NCI-H146 treated with DMSO at 0.1 percent for 48 hours (cell line): ENCODE data around the gene ITPR3.

Experiments used
- DNase-seq: peaks from one replicate; lab custom pipeline; 2025; ENCODE audit not compliant: unreplicated experiment; lab: John Stamatoyannopoulos, UW

The ITPR3 gene

DNA sequence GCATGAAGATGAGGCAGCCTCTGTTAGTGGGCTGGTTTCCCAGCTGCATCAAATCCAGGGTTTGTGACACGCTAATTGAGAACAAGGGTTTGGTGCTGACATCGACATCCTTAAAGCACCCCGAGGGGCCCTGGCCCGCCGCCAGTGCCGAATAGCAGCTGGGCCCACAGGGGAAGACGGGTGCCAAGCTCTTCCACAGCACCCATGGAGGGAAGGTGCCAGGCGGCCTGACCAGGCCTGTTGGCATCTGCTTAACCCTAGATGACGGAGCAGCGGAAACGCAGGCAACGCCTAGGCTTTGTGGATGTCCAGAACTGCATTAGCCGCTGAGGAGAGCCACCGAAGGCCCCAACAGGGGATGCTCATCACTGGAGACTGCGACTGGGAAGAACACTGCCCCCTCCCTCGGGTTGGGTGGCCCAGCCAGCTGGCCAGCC, 74.3 kb downstream of the ITPR3 start:
- no peak for DNase-seq

DNA sequence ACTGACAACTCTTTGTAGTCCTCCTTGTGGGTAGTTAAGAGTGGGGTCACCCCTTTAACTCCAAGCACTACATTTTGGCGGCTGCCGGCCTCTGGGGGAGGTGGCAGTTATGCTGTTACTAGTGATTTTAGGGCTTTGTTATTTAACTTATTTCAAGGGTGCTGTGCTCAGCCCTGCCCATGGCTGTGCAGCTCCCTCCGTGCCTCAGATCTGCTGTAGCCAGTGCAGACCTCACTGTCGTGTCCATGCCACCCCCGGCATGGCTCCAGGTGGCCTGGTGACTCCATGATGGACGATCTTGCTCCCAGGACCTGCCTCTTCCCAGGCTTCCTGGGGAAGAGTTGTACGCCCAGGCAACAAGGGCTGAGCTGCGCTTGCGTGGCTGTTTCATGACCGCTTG, 75.0 kb downstream of the ITPR3 start:
- DNase-seq: no peak

DNA sequence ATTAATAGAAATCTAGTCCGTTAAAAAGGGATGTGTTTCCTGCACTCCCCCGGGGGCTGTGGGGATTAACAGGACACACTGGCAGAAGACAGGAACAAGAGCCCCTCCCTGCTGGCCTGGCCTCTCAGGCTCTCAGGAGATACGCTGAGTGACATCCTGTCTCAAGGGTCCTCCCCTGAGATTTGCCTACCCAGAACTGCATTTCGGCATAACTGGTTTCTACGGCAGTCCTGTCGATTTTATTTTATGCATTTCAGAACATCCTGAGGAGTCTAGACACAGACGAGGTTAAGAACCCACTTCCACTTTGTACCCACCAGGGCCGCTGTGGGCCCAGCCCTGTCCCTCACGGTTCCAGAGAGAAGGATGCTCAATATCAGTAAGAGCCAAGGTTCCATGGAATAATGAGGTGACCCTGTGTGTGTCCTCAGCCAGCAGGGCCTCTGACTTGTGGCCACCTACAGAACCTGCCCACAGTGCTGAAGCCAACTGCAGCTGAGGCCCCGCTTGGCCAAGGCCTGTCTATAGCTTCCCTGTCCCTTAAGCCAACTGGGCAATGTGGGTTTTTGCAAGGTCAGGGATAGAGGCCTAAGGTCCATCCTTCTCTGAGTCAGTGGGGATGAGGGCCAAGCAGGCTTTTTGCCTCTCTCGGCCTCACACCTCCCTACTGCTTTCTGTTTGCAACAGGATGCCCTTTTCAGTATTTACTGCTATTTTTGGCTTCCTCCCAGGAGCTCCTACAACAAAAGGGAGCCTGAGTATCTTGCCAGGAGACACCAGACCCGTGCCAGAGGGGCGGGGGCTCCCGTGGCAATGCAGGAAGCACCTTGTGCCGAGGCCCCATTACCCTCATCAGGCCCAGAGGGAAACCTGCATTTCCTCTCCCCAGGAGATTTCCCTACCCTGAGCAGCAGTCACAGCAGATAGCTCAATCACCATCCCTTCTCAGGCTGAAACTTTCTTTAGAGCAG, 75.7 kb downstream of the ITPR3 start:
- no peak for DNase-seq

DNA sequence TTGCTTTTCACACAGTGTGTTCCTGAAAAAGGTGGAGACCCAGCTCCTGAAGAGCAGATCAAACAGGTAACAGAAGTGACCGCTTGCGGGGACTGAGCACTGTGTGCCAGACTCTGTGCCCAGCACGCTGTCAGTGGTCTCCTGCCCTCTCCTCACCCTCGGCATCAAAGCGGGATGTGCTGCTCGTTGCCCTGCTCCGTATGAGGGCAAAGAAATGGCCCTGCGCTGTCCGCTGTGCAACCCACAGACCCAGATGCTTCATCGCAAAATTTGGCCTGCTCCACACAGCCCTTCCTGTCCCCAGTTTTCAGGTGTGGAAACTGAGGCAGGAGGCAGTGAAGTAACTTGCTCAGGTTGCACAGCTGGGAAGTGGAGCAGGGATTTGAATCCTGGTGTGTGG, 76.7 kb downstream of the ITPR3 start:
- DNase-seq: no peak

DNA sequence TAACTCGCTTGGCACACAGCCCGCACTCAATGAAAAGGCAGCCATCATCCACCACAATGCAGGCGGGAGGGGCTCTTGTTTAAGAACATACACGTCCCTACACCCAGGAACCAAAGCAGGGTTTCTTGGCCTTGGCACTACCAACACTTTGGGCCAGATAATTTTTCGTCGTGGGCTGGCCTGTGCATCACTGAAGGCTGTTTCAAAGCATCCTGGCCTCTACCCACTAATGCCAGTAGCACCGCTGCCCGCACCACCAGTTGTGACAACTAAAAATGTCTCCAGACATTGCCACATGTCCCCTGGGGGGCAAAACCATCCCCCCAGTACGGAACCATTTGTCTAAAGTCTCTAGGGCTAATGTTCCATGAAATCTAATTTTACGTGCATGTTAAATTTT, 77.4 kb downstream of the ITPR3 start:
- DNase-seq: no peak

DNA sequence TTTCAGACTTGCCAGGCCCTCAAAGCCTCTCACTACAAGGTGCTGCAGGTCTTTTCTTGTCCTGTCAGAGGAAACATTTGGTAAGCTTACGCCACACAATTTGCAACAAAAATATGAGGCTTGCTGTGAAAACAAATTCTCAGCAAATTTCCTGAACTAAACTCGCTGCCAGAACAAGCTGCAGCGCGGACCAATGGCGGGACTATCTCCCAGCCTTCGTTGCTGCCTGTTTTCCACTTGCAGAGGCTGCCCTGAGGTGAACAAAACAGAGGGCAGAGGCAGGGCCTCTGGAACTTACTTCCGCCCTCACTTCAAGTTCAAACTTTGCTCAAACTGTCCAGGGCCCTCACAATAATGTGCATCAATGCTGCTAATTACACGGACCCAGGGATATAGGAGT, 78.0 kb downstream of the ITPR3 start:
- no peak for DNase-seq

DNA sequence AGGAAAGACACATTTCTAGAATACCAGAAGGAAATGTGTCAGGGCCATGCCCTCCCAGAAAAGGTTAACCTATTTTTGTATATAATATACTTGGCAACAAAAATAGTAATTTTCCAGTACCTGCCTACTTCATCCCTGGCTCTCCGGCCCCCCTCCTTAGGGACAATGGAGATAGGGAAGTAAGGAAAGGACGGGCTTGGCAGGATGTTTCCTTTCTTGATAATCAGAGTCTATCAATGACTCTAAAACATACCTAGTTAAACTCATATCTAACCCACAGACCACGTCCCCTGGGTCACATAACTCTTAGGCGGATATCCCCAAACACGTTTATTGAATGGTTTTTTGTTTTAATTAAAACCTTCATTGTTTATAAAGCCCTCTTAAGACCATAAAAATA, 78.6 kb downstream of the ITPR3 start:
- DNase-seq: no peak

DNA sequence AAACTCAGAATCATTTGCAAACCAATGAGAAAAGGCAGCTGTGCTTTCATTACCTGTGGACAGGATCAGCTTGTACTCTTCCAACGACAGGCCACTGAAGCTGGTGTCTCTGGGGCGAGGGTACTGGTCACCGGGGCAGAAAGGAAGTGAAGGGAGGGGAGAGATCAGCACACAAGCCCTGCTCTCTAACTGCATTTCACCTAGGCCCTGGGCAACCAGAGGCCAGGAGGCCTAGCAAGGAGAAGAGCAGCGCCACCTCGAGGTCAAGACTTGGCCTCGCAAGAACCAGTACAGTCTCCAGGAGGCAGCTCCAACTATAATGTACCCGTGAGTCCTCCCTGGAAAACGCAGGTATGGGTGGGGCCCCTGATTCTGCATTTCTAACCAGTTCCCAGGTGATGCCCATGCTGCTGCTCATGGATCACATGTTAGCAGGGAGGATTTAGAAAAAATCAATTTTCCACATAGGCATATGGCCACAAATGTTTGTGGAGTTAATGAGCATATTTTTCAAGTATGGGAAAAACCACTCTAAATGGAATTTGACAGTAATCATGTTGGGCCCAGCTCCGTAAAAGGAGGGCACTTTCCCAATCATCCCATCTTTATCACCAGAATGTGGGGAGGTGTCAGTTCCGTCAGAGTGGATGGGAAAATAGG, 79.4 kb downstream of the ITPR3 start:
- peak; percentile 7 for DNase-seq

DNA sequence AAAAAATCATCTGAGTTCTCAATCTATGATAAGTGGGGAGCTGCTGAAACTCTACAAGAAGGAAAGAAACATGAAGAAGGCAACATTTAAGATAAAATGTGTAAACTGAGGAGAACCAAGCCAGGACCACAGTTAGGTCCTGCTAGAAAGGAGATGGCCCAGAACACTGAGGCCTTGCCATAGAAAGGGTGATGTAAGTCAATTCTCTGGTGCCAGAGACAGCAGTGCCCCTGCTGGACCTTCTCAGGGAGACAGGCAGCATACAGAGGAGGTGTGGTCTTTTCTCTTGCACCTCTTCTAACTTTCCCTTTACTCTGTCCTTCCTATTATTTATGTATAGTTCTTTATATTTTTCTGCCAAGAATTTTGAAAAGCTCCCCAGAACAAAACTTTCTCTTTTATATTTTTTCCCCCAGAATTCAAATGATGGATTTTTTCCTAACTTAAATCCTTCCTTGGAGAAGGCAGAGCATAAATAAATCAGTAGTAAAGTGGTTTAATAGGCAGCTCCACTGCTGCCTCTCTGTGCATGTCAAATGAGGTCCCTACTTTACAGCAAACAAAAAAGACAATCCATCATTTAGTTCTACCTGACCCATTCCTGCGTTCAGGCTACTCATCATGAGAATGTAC, 81.3 kb downstream of the ITPR3 start:
- DNase-seq: no peak

DNA sequence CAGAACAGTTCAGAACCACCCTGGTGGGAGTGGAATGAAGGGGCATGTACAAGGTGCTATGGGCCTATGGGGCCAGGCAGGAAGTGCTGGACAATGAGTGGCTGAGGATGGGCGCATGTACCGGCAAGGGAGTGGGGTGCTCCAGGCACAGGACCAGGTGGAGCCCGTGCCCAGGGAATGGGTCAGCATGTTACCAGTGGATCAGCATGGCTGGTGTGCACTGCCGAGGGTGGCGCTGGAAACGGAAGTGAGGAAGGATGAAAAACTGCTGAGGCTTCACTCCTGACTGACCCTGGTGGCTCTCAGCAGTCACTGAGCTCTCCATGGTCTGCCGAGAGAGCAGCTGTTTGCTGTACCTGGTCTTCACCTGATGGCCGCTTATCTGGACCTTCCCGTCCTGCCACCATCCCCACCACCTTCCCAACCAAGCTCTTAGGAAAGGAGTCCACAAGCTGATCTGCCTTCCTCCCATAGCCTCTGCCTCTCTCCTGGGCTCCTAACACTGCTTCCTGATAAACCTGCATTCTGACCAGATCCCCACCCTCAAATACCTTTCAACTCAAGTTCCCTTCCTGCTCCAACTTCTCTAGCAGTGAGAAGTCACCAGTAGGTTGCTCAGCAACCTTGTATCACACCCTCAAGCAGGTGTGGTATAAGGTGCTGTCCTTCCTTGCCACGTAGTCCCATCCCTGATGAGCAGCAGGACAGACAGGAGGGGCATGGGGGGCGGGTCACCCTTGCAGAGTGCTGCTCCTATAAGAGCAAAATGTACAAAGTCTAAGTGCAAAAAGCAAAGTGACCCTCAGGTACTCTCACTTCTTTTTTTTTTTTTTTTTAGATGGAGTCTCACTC, 83.3 kb downstream of the ITPR3 start:
- DNase-seq: no peak

DNA sequence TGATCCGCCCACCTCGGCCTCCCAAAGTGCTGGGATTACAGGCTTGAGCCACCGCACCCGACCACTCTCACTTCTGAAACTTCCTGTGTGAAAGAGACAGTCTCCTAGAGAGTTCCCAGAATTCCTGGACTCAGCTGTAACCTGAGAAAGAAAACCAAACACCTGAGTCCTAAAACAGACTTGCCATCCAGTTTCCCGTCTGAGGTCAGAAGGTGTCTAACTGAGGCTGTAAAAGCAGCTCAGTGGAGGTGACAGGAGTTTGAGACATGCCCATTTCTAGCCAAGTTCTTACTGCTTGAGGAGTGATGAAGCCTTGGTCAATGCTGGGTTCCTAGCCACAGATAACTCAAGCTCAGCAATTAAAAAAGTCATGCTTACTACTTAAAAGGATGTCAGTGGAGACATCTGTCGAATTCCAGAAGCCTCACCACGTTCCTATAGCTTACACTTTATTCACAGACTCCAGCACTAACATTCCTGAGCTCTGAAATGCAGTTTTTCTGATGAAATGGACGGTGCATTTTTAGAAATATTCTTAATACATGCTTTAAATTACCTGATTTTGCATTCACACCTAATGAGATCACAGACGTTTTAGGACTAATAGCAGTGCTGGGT, 84.3 kb downstream of the ITPR3 start:
- no peak for DNase-seq

DNA sequence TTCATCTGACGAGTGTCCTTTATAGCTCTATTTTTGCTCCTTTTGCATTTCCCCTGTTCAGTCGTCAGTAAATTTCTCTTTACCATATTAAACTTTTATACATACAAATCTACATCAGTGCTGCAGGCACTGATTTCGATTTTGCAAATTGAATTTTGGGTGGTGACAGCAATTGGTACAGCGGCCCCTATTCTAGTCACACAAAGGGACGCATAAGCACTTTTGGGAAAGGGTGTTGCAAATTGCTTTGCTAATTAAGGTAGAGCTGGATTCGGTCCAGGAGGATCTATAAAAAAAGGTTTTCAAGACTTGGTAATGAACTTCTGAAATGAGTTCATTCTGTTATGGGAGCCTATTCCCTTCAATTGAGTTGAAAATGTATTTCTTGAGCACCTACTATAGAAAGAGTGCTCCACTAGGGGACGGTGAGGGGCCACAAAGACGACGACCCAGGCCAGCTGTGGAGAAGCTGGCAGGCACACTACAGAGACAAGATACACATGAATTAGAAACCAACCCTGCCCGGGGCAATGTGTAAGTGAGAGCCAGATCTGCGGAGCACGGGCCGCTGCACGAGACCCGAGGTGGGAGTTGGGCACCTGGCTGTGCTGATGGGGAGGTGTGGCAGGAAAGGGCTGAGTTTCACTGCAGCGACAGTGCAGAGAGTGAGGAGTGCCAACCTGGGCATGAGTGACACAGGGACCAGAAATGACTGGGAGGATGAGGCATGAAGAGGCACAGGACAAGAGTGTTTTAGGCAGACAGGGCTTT, 85.0 kb downstream of the ITPR3 start:
- no peak for DNase-seq

DNA sequence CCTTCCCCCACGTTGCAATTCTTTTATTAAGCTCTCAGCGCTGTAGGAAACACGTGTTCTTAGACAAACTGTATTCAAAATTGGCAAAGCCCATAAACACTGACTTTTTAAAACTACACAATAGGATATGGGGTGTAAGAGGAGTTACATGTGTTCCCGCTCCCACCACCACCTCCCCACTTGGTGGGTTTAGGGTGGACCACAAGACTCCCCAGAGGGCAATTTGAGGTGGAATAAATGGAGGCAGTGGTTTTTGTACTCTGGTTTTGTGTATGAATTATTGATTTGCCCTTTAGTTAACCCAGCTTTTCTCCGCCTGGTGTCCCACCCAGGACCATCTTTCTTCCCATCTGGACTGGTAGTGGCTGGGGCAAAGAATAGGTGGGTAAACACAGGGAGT, 86.6 kb downstream of the ITPR3 start:
- no peak for DNase-seq

DNA sequence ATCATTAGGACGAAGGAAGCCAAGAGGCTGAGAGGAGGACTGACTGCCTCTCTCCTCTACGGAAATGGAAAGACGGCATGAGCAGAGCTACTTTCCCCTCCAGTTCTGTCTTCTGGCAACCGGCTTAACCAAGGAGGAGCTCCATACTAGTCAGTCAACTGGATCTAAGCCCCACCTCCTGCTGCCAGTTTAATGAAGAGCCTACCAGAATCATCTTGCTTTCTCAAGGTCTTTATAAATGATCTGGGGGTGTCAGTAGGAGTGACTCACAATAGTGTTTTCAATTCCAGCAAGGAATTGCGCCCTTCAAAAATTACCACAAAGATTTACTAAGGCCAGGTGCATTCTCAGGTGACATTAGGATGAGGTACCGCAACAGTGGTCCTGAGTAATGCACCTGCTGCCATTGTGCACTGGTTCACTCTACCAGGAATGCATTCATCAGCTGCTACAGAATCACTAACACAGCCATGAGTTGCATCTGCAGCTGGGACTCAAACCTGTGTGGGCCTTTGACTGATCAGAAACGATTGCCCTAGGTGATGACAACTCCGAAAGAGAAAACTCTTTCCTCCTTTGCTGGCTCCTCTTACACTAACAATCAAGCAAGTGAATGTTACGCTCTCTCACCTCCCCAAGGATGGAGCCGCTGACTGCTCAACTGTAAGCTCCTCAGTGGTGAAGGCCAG, 87.5 kb downstream of the ITPR3 start:
- DNase-seq: no peak

DNA sequence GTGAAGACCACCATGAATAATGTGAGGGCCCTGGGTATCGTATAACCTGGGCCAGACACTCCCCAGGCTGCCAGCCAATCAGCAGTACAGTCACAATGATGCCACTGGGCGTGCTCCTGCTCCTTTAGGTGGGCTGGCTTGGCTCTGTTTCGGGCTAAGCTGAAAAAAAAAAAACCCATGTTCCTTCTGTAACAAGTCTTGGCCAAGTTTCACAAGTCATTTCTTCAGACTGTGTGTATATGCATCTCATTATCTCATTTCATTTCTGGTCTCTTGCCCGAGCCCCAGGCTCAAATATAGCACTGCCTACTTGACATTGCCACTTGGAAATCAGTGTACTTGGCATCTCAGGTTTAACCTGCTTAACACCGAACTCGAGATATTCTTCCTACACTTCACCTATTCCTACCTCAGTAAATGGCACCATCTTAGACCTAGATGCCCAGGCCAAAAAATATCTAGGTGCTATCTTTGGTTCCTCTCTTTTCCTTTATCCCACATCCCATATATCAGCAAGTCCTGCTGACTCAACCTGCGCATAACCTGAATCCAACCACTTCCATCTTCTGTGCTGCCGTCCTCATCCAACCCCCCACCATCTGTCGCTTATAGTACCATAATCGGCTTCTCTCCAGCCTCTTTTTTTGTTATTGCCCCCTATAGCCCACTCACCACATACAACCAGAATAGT, 88.6 kb downstream of the ITPR3 start:
- DNase-seq: no peak

DNA sequence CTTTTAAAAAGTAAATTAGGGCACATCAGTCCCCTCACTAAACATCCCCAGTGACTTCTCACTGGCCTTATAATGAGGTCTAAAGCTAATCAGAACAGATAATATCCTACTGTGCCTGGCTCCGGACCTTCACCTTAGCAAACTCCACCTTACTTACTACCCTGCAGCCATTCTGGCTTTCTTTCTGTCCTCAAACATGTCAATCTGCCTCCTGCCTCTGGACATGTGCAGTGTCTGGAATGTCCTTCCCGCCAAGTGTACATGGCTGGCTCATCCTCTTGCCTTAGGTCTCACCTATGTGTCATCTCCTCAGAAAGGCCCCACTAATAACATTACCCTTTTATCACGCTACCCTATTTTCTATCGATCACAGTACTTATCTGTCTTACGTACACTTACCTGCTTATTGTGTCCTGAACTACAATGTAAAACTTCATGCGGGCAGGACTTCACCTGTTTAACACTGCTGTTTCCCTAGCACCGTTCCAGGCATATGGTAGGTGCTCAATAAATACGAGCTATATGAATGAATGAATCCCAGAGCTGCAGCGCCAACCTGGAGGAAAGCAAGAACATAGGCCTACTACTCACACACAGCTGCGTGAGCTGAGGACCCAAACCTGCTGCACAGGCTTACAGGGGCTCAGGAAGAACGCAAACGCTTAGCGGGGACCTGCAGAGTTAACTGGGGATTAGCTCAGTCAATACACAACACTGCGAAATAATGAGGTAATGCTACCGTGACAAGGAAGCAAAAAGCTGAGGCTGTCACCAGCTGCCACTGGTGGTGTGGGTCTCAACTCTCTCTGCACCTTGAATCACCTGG, 89.4 kb downstream of the ITPR3 start:
- no peak for DNase-seq
